Dendritic cell treated with granulocyte-macrophage colony-stimulating factor and Interleukin-4, amounts not matched to agents 40 ng/mL and 50 ng/mL, for 4 days (primary cell): Measurements from ENCODE around the gene TSC2.
A peak's percentile ranks its signal among the peaks of the same experiment; 100 is the strongest.
"Not testable (repeated sequence)": the region's sequence is repeated elsewhere in the genome, so short reads cannot be mapped to it uniquely, and the experiment has no call there.

Source experiments
- H3K27ac Mint-ChIP-seq: one replicate; pipeline ENCODE4 v1.8.0; 2022; ENCODE audit warnings: mild to moderate bottlenecking, mixed read lengths
- H3K27me3 Mint-ChIP-seq: one replicate; pipeline ENCODE4 v1.8.0; 2022; ENCODE audit warnings: mild to moderate bottlenecking, mixed read lengths
- H3K36me3 Mint-ChIP-seq: one replicate; pipeline ENCODE4 v1.8.0; 2022; ENCODE audit warnings: low read depth, mixed read lengths
- H3K4me1 Mint-ChIP-seq: one replicate; pipeline ENCODE4 v1.8.0; 2022; ENCODE audit warnings: low read depth, mixed read lengths
- H3K4me3 Mint-ChIP-seq: one replicate; pipeline ENCODE4 v1.8.0; 2022; ENCODE audit warnings: mild to moderate bottlenecking, moderate library complexity, mixed read lengths
- H3K9me3 Mint-ChIP-seq: one replicate; pipeline ENCODE4 v1.8.0; 2022; ENCODE audit warnings: mixed read lengths
- intact Hi-C: fragments of 100-400 bp; cut with micrococcal nuclease; formaldehyde crosslinking; loops from one replicate; pipeline ENCODE4 v1.15.0; 2022

TSC2 gene

DNA sequence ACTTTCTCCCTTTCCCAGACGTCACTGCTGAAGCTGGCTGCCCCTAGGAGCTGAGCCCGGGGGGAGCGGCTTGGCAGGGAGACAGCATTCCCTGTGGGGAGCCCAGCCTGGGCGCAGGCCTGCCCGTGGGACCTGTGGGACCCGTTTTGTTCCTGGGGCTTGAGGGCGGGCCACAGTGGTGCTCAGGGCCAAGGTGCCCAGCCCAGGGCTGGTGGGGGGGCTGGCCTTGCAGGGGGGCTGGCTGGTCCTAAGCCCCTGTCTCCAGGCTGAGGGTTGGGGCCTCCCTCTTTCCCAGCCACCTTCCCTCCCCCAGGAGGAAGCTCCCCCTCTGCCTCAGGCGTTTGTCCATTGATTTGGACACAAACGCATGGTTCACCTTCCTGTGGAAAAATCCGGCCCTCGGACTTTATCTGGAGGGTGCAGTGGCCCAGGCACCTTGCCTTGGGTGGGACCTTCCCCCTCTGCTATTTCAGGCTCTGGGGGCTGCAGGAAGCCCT, 16.7 kb upstream of the TSC2 start:
- intact Hi-C loops: no loop called here
- H3K9me3 Mint-ChIP-seq: no peaks in the 10 kb centered on the region
- no peaks in the 10 kb centered on the region for H3K36me3 Mint-ChIP-seq
- no peak overlapping the region for H3K4me3 Mint-ChIP-seq
- peaks cover 25% of the 10 kb centered on the region for H3K4me1 Mint-ChIP-seq
- H3K27ac Mint-ChIP-seq: no peak overlapping the region
- peaks cover 65% of the 10 kb centered on the region for H3K27me3 Mint-ChIP-seq

DNA sequence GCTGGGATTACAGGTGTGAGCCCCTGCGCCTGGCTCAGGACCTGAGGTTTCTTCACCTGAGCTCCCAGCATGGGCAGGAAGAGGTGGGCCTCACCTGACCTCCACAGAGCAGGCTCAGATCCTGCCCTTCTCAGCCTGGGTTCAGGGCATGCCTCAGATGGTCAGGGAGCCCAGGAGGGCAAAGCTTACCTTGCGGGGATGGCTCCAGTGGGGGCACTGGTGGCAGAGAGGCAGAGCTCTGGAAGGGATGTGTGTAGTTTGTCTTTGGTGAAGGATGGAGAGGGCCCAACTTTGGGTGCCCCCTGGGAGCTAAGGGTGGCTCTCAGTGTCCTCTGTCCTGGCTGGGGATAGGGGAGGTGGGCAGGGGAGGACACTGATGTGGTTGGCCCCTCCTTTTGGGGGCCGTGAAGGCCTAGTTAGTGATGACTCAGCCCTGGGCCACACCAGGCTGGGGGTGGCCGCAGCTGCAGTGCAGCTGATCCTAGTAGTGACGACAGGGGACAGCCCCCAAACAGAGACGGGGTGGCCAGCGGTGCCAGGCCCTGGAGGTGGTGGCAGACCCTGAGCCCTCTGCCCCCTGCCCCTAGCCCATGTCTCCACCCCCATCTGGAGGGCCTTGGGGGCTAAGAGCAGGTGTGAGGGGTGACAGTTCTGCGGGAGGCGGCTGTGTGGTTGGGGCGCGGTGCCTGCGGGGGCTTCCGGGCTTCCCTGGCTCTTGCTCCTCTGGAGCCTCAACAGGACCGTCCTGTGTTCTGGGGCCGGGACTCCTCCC, 15.3 kb upstream of the TSC2 start:
- peaks cover 22% of the 10 kb centered on the region for H3K4me1 Mint-ChIP-seq
- peaks cover 61% of the 10 kb centered on the region for H3K27me3 Mint-ChIP-seq
- H3K9me3 Mint-ChIP-seq: no peaks in the 10 kb centered on the region
- intact Hi-C loops: no loop called here
- H3K27ac Mint-ChIP-seq: peak overlapping the region; percentile 63
- no peak overlapping the region for H3K4me3 Mint-ChIP-seq
- H3K36me3 Mint-ChIP-seq: no peaks in the 10 kb centered on the region

DNA sequence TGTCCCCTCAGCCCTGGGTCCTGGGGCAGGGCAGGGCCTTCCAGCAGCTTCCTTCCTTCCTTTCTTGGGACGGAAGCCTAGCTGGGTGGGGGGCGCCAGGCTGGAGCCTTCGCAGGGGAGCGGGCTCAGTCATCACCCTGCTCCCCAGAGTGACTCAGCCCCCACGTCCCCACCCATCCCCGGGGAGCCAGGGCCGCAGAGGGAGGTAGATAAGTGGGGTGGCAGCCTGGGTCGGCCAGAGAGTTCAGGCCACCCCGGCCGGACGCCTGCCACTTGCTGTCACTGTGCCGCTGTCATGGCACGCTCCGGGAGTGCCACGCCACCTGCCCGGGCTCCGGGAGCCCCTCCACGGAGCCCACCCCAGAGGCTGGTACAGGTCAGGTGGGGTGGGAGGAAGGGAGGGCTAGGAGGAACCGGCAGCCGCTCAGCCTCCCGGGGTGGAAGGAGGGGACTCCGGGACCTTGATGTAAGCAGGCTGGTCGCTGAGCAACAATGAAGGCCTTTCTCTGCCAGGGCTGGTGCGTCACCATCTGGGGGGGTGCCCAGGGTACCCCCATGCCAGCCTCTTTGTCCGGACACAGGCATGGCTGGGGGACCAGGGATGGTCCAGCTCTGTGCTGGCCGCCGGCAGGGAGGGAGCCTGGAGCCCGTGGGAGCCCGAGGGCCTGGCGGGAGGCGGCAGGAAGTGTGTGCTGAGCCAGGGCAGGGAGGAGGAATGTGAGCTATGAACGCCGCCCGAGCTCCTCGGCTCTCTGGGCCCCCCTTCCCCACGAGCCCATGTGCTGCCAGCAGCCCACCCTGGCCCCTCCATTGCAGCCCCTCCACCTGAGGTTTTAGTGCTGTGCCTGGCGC, 14.5 kb upstream of the TSC2 start:
- Mint-ChIP-seq H3K4me3 (peak overlapping the region; percentile 58), H3K27ac (peak overlapping the region; percentile 63)

DNA sequence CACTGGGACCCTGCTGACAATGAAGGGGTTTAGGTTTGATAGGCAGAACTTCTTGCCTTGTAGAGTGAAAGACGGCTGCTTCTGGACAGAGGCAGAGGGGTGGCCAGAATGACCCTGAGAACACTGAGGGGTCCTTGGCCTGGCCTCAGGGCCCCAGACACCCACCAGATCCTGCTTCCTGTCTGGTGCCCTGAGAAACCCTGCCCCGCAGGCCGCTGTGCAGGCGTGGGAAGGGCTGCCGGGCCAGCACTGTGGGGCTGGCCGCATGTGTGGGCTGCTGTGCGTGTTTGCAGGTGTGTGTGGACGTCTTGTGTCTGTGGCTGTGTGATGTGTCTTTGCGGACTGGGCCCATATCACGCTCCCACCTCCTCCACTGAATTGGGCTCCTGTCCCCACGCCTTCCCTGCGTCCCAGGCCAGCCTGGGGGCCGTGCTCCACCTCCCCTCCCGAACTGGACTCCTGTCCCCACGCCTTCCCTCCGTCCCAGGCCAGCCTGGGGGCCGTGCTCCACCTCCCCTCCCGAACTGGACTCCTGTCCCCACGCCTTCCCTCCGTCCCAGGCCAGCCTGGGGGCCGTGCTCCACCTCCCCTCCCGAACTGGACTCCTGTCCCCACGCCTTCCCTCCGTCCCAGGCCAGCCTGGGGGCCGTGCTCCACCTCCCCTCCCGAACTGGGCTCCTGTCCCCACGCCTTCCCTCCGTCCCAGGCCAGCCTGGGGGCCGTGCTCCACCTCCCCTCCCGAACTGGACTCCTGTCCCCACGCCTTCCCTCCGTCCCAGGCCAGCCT, 13.7 kb upstream of the TSC2 start:
- intact Hi-C loops, H3K9me3 Mint-ChIP-seq, H3K36me3 Mint-ChIP-seq: not testable (repeated sequence)
- Mint-ChIP-seq H3K27me3 (peaks cover 51% of the 10 kb centered on the region), H3K4me1 (peaks cover 28% of the 10 kb centered on the region), H3K27ac (peak overlapping the region; percentile 63), H3K4me3 (peak overlapping the region; percentile 58)

More for the DNA sequence above, 14.5 kb upstream of the TSC2 start:
- Mint-ChIP-seq H3K27me3 (peaks cover 59% of the 10 kb centered on the region), H3K4me1 (peaks cover 26% of the 10 kb centered on the region), H3K9me3 (no peaks in the 10 kb centered on the region), H3K36me3 (no peaks in the 10 kb centered on the region)
- intact Hi-C loops: no loop called here

DNA sequence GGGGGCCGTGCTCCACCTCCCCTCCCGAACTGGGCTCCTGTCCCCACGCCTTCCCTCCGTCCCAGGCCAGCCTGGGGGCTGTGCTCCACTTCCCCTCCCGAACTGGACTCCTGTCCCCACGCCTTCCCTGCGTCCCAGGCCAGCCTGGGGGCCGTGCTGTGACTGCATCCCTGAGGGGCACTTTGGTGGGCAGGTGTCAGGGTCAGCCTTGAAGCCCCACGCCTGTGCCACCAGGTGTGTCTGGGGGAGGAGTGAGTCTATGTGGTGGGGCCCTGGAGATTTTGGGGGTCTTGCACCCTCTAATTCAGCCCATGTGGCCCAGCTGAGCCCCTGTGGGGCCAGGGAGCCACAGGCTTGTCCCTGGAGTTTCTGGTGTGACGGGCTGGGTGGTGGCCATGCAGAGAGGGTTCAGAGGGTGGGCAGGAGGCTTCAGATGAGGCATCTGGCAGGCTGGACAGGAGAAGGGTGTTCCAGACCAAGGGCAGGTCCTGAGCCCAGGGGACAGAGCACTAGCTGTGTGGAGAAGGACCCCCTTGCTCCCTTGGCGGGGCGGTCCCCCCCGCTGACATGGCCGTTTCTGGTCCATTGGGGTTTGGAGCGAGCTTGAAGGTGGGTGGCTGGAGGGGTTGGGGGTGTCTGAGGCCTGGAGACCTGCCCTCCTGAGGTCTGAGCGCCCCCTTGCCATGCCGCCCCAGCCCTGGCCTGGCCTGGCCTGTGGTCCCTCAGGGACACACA, 12.9 kb upstream of the TSC2 start:
- intact Hi-C loops: no loop called here
- no peak overlapping the region for H3K27ac Mint-ChIP-seq
- H3K4me3 Mint-ChIP-seq: no peak overlapping the region
- peaks cover 34% of the 10 kb centered on the region for H3K4me1 Mint-ChIP-seq
- H3K9me3 Mint-ChIP-seq: no peaks in the 10 kb centered on the region
- no peaks in the 10 kb centered on the region for H3K36me3 Mint-ChIP-seq
- peaks cover 45% of the 10 kb centered on the region for H3K27me3 Mint-ChIP-seq

DNA sequence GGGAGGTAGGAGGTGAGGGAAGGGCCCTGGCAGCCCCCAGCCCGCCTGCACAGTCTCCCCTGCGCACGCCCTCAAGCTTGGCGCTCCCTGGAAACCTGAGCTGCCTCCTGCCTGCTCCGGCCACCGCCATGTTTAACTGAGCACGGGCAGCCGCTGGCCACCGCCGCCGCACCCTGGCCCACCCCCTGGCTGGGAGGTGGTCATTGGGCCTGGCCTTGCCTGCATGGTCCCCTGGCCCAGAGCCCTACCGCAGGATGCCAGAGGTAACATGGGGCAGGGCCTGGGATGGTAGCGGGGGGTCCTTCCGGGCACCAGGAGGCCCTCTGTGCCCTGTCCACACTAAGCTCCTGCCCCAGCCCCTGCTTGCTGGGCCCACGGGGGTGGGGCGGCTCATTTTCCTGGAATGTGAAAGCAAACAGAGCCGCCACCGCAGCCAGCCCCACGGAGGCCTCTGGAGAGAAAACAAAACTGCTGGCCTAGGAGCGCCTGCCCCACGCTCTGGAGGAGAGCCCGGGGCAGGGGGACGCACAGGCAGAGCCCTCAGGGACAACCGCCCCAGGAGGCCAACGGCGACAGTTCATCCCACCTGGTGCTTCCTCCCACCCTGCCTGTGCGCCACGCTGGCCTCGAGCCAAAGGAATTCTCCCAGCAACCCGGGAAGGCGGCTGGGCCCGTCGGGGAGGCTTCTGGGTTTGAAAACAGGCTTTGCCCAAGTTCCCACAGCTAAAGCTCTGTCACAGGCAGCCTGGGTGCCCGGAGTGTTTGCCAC, 12.2 kb upstream of the TSC2 start:
- Mint-ChIP-seq H3K9me3 (no peaks in the 10 kb centered on the region), H3K4me3 (no peak overlapping the region), H3K27ac (no peak overlapping the region), H3K27me3 (peaks cover 43% of the 10 kb centered on the region), H3K36me3 (no peaks in the 10 kb centered on the region), H3K4me1 (peaks cover 34% of the 10 kb centered on the region)
- intact Hi-C loops: no loop called here

DNA sequence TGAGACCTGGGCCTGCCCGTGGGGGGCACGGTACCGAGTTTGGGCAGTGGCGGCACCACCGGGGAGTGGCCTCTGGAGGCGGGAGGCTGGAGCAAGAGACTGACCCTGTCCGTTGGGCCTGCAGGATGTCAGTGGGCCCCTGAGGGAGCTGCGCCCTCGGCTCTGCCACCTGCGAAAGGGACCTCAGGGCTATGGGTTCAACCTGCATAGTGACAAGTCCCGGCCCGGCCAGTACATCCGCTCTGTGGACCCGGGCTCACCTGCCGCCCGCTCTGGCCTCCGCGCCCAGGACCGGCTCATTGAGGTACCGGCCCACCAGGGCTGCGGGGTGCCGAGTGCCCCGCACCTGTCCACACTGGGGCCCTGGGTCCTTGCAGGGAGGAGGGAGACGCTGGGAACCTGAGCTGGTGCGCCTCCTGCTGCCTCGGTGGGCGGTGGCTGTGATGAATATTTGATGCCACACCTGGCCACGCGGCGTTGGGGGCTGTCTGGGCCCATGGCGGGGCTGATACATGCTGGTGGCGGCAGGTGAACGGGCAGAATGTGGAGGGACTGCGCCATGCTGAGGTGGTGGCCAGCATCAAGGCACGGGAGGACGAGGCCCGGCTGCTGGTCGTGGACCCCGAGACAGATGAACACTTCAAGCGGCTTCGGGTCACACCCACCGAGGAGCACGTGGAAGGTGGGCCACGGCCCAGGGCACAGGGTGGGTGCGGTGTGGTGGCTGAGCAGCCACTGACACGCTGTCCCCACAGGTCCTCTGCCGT, 11.4 kb upstream of the TSC2 start:
- intact Hi-C loops: no loop called here
- Mint-ChIP-seq H3K9me3 (no peaks in the 10 kb centered on the region), H3K36me3 (no peaks in the 10 kb centered on the region), H3K4me1 (peaks cover 34% of the 10 kb centered on the region), H3K27ac (no peak overlapping the region), H3K27me3 (peaks cover 38% of the 10 kb centered on the region), H3K4me3 (no peak overlapping the region)

DNA sequence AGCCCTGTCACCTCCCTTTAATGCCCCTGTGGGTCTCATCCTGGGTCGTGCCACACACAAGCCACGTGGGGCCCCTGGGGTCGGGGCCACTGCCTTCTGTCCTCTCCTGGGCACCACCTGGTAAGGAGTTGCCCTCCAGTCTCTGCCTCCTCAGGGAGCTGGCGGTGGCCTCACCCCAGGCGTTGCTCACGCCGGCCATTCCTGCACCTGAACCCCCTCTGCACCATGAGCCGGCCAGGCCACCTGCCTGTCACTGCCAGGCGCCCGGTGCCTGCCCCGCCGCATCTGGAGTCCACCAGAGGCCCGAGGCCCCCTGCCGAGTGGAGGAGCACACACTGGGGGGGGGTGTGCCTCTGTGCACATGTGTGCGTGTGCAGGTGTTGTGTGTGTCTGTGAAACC, 10.7 kb upstream of the TSC2 start:
- Mint-ChIP-seq H3K36me3 (no peaks in the 10 kb centered on the region), H3K27ac (no peak overlapping the region)

DNA sequence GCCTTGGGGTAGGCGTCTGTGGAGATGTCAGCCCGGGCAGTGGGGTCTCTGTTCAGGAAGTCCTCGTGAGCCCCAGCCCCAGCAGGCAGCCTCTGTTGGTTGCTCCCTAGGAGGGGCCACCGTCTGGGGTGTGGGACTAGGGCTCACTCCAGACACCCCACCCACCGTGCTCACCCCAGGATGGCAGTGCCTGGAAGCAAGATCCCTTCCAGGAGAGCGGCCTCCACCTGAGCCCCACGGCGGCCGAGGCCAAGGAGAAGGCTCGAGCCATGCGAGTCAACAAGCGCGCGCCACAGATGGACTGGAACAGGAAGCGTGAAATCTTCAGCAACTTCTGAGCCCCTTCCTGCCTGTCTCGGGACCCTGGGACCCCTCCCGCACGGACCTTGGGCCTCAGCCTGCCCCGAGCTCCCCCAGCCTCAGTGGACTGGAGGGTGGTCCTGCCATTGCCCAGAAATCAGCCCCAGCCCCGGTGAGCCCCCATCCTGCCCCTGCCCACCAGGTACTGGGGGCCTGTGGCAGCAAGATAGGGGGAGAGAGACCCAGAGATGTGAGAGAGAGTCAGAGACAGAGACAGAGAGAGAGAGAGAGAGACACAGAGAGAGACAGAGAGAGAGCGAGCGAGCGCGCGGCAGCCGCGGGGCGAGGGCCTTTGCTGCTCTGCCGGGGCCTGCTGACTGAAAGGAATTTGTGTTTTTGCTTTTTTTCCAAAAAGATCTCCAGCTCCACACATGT, 10.0 kb upstream of the TSC2 start:
- peaks cover 26% of the 10 kb centered on the region for H3K27me3 Mint-ChIP-seq
- H3K36me3 Mint-ChIP-seq: no peaks in the 10 kb centered on the region
- H3K4me1 Mint-ChIP-seq: peaks cover 28% of the 10 kb centered on the region
- intact Hi-C loops: no loop called here
- no peaks in the 10 kb centered on the region for H3K9me3 Mint-ChIP-seq
- H3K4me3 Mint-ChIP-seq: no peak overlapping the region
- H3K27ac Mint-ChIP-seq: no peak overlapping the region

More for the DNA sequence above, 10.7 kb upstream of the TSC2 start:
- intact Hi-C loops: no loop called here
- H3K27me3 Mint-ChIP-seq: peaks cover 33% of the 10 kb centered on the region
- H3K4me3 Mint-ChIP-seq: no peak overlapping the region
- H3K4me1 Mint-ChIP-seq: peaks cover 34% of the 10 kb centered on the region
- no peaks in the 10 kb centered on the region for H3K9me3 Mint-ChIP-seq

DNA sequence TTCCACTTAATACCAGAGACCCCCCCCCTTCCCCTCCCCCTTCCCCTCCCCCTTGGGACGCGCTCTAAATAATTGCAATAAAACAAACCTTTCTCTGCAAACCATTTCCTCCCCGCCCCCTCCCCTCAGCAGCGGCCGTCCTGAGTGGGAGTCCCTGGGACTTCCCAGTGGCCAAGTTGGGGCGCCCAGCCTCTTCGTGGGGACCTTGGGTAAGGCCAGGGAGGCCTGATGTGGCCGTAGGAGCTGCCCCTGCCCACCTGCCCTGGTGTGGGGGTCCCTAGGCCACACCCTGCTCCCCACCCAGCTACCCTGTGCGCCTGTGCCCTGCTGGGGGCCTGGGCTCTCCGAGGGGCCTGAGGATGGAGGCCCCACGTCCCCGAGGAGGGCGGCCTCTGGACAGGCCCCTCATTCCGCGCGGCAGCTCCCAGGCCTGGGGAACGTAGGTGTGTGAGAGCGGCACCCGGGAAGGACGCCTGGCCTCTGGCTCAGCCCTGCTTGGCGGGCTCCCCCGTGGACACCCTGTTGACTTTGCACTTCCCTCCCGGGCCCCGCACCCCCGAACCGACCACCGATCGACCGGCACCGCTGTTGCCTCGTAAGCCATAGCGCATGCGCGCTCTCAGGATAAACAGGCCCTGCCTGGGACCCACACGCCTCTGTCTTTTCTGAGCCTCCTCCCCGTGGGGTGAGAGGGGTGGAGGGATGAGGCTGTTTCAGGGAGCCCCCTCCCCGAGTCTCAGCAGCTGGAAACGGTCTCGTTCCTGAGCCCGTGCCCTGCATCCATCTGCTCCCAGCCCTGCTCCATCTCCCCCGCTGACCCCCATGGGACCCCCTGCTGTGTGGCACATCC, 9.2 kb upstream of the TSC2 start:
- Mint-ChIP-seq H3K27me3 (peaks cover 20% of the 10 kb centered on the region), H3K9me3 (no peaks in the 10 kb centered on the region), H3K27ac (no peak overlapping the region), H3K4me3 (no peak overlapping the region), H3K4me1 (peaks cover 28% of the 10 kb centered on the region), H3K36me3 (peaks cover 7% of the 10 kb centered on the region)
- intact Hi-C loops: no loop called here
